Activated naive CD8-positive, alpha-beta T cell treated with anti-CD3 and anti-CD28 coated beads, Interleukin-2, amount 10 ng/mL, durations not matched to agents 7 days and 5 days (primary cell): Measurements from ENCODE around the gene FMO3. TPM values are rescaled to one million over a fixed set of nuclear protein-coding genes. Genes with fewer than 3 reads are reported as not detected.

Experiments used
- ATAC-seq: fragments of 150-1000 bp; cut with Tn5 transposase; one replicate; pipeline ENCODE4 v1.10.0; 2021; ENCODE audit warnings: low read depth, moderate library complexity
- POLR2A ChIA-PET: fragments of 350-600 bp; sonication (Branson Sonifier 250); formaldehyde crosslinking; loops from one replicate; lab custom pipeline; 2021; ENCODE audit warnings: antibody characterized with exemption; lab: Charles Lee
- DNase-seq: peaks from one replicate; pipeline ENCODE4 v3.0.0; 2021
- H3K27ac Mint-ChIP-seq: one replicate; pipeline ENCODE4 v1.8.0; 2022; ENCODE audit warnings: mild to moderate bottlenecking, mixed read lengths
- H3K27me3 Mint-ChIP-seq: one replicate; pipeline ENCODE4 v1.8.0; 2022; ENCODE audit warnings: mild to moderate bottlenecking, moderate library complexity, mixed read lengths
- H3K36me3 Mint-ChIP-seq: one replicate; pipeline ENCODE4 v1.8.0; 2021; ENCODE audit warnings: mild to moderate bottlenecking, mixed read lengths
- H3K4me1 Mint-ChIP-seq: one replicate; pipeline ENCODE4 v1.8.0; 2021; ENCODE audit warnings: mixed read lengths
- H3K4me3 Mint-ChIP-seq: one replicate; pipeline ENCODE4 v1.8.0; 2022; ENCODE audit warnings: mild to moderate bottlenecking, moderate library complexity, mixed read lengths
- H3K9me3 Mint-ChIP-seq: one replicate; pipeline ENCODE4 v1.8.0; 2021; ENCODE audit warnings: mixed read lengths
- total RNA-seq, 2 experiments: library from RNA; stranded (reverse); gene quantifications; one replicate each; pipeline ENCODE4 v1.2.3, GENCODE V29; 2021

FMO3 gene
- not detected for total RNA-seq

DNA sequence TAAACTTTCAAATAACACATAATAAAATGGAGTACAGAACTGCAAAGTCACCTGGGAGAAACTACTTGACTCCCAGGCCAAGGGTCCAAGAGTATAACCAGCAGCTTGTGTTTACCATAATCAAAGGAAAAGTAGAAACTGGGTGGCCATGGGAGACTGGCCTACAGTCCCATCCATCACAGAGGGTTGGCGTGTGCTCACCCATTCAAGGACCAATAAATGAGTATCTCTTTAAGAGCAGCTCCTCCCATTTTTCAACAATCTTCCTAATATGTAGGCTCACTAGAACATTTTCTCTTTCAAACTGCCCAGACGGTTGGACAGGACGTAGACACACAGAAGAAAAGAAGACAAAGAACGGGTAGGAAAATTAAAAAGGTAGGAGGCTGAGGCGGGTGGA, at the start of gene FMO3:
Gene FMO3 (plus strand): TSS at position 302 of the 400 bp plus-strand sequence. CDS start 1,754 bp downstream, outside the sequence.
- no peaks in the 10 kb centered on the region for H3K4me1 Mint-ChIP-seq
- H3K36me3 Mint-ChIP-seq, result no peaks in the 10 kb centered on the region
- H3K4me3 Mint-ChIP-seq, result no peak within 1 kb of the TSS

DNA sequence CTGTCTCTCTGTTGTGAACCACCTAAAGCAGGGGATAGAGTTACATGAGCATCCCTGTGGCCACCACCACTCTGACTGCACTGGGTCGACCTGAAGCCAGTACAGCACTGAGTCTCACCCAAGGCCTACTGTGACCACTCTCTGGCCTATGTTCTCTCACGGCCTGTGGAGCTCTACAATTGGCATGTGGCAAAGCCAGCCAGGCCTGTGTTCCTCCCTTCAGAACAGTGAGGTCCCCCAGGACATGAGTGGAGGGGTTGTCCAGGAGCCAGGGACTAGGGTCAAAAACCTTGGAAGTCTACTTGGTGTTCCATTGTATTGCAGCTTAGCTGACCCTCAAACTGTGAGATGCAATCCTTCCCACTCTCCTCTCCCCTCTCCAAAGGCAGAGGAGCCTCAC, 42.7 kb upstream of the FMO3 start:
- POLR2A ChIA-PET, result no interaction called here
- Mint-ChIP-seq H3K36me3 (peaks cover 2% of the 10 kb centered on the region), H3K27ac (no peak overlapping the region), H3K9me3 (peaks cover 14% of the 10 kb centered on the region), H3K27me3 (no peaks in the 10 kb centered on the region), H3K4me1 (no peaks in the 10 kb centered on the region), H3K4me3 (no peak overlapping the region)
- DNase-seq (no peak), ATAC-seq (no peak)

More for the DNA sequence above, at the start of gene FMO3:
- H3K9me3 Mint-ChIP-seq, result no peaks in the 10 kb centered on the region
- no peak for DNase-seq
- POLR2A ChIA-PET, result no interaction called here
- H3K27me3 Mint-ChIP-seq, result peaks cover 2% of the 10 kb centered on the region
- no peak for ATAC-seq
- H3K27ac Mint-ChIP-seq, result no peak within 1 kb of the TSS

- Mint-ChIP-seq H3K27me3 (no peaks in the 10 kb centered on the region), H3K36me3 (no peaks in the 10 kb centered on the region), H3K9me3 (peaks cover 5% of the 10 kb centered on the region), H3K27ac (no peak overlapping the region), H3K4me1 (no peaks in the 10 kb centered on the region), H3K4me3 (no peak overlapping the region)
- POLR2A ChIA-PET, result no interaction called here
- DNase-seq (no peak), ATAC-seq (no peak)
These were observed 37.7 kb upstream of the FMO3 start for GRCh38 chr1:171052977-171053376.

GRCh38 chr1:171055966-171056643, 34.6 kb upstream of the FMO3 start:
- no peak overlapping the region for H3K27ac Mint-ChIP-seq
- no peak overlapping the region for H3K4me3 Mint-ChIP-seq
- no peaks in the 10 kb centered on the region for H3K27me3 Mint-ChIP-seq
- ATAC-seq (no peak), DNase-seq (no peak)
- POLR2A ChIA-PET, result no interaction called here
- H3K4me1 Mint-ChIP-seq, result no peaks in the 10 kb centered on the region
- H3K36me3 Mint-ChIP-seq, result no peaks in the 10 kb centered on the region
- peaks cover 1% of the 10 kb centered on the region for H3K9me3 Mint-ChIP-seq

DNA sequence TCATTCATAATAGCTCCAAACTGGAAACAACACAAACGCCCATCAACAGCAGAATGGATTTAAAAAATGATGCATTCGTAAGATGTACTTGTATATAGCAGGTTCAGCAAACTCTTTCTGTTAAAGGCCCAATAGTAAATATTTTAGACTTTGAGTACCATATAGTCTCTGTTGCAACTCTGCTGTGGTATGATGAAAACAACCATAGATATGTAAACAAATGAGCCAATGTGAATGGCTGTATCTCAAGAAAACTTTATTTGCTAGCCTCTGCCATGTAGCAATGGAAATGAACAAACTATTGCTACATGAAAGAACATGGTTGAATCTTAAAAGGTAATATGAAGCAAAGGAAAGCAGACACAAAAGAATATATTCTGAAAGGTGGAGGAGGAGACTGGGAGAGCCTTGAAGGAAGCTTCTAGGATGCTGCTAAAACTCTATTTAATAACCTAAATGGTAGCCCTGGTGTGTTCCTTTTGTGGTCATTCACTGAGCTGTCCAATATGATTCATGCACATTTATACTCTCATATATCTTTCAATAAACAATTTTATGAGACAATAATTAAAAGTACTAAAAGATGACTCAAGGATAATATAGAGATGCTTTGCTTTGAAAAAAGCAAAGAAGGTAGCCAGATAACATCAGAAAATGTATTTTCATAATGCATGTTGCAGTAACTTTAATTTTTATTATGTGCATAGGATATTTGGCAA, 29.1 kb upstream of the FMO3 start:
- Mint-ChIP-seq H3K36me3 (no peaks in the 10 kb centered on the region), H3K4me1 (no peaks in the 10 kb centered on the region), H3K4me3 (no peak overlapping the region), H3K27ac (no peak overlapping the region), H3K27me3 (no peaks in the 10 kb centered on the region), H3K9me3 (no peaks in the 10 kb centered on the region)
- DNase-seq (no peak), ATAC-seq (no peak)
- POLR2A ChIA-PET, result no interaction called here

GRCh38 chr1:171062902-171063301, 27.8 kb upstream of the FMO3 start:
- Mint-ChIP-seq H3K4me1 (no peaks in the 10 kb centered on the region), H3K36me3 (no peaks in the 10 kb centered on the region), H3K9me3 (no peaks in the 10 kb centered on the region), H3K27ac (no peak overlapping the region), H3K4me3 (no peak overlapping the region), H3K27me3 (no peaks in the 10 kb centered on the region)
- no peak for ATAC-seq
- DNase-seq, result no peak
- POLR2A ChIA-PET, result no interaction called here

DNA sequence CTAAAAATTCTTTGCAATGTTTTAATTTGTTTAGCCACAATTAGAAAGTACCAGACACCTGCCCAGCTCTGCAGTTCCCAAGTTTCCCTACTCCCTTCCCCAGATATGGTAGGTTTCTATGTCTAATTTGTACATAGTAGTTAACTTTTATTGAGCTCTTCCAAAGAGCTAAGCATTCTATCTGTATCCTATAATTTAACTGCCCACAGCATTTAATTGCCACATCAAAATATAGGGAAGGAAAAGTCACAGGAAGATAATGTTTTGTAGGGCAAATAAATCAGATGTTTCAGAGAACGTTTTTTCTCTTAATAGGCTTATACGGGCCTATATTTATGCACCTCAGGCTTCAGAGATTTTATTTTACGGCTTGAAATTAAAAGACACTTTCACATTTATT, 15.7 kb upstream of the FMO3 start:
- H3K4me1 Mint-ChIP-seq, result no peaks in the 10 kb centered on the region
- no peaks in the 10 kb centered on the region for H3K36me3 Mint-ChIP-seq
- ATAC-seq, result no peak
- H3K4me3 Mint-ChIP-seq, result no peak overlapping the region
- POLR2A ChIA-PET, result no interaction called here
- H3K27me3 Mint-ChIP-seq, result peaks cover 2% of the 10 kb centered on the region
- H3K9me3 Mint-ChIP-seq, result no peaks in the 10 kb centered on the region
- no peak for DNase-seq
- H3K27ac Mint-ChIP-seq, result no peak overlapping the region

GRCh38 chr1:171081314-171081753, 9.4 kb upstream of the FMO3 start:
- Mint-ChIP-seq H3K4me3 (no peak overlapping the region), H3K27ac (no peak overlapping the region), H3K4me1 (no peaks in the 10 kb centered on the region), H3K9me3 (no peaks in the 10 kb centered on the region), H3K27me3 (peaks cover 2% of the 10 kb centered on the region), H3K36me3 (no peaks in the 10 kb centered on the region)
- DNase-seq, result no peak
- no peak for ATAC-seq
- POLR2A ChIA-PET, result no interaction called here

DNA sequence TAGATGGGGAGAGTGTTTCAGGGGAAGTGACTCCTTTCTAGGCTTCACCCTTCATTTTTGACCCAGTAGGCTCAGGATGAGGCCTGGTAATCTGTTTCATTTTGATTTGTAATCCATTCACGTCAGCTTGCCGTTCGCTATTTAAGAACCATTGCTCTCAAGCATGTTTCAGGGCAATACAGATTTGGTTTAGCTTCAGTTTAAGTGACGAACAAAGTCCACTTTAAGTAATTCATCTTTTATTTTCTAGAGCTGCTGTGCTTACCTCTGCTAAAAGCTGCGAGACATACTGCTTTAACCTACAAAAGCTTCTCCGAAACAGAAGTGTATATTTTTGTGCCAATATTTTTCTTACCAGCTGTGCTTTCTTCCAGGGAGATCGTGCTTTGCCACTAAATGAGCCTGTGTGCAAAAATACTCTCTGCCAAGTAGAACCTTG, 8.9 kb upstream of the FMO3 start:
- H3K27ac Mint-ChIP-seq, result no peak overlapping the region
- H3K9me3 Mint-ChIP-seq, result no peaks in the 10 kb centered on the region
- DNase-seq, result no peak
- POLR2A ChIA-PET, result no interaction called here
- H3K4me3 Mint-ChIP-seq, result no peak overlapping the region
- H3K36me3 Mint-ChIP-seq, result no peaks in the 10 kb centered on the region
- H3K4me1 Mint-ChIP-seq, result no peaks in the 10 kb centered on the region
- peaks cover 2% of the 10 kb centered on the region for H3K27me3 Mint-ChIP-seq
- no peak for ATAC-seq

GRCh38 chr1:171082606-171083005, 8.1 kb upstream of the FMO3 start:
- DNase-seq, result no peak
- Mint-ChIP-seq H3K4me1 (no peaks in the 10 kb centered on the region), H3K36me3 (no peaks in the 10 kb centered on the region), H3K27ac (no peak overlapping the region), H3K9me3 (no peaks in the 10 kb centered on the region), H3K4me3 (no peak overlapping the region), H3K27me3 (peaks cover 2% of the 10 kb centered on the region)
- POLR2A ChIA-PET, result no interaction called here
- no peak for ATAC-seq

DNA sequence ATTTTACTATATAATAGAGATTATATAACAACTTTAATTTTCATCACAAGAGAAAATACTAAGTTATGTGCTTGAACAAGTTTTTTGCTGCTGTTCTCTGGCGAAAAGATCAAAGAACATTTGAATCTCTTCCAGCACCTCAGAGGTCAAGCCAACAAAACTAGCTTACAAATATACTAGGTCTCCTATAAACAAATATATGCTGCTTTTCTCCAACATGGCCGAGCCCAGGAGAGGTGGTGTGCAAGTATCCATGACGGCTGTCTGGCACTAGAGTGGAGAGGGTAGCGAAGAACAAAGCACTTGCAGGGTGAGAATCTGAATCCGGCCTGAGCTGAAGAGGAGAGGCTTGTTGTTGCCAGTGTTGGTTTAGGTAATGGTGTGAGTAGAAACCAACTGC, 7.5 kb upstream of the FMO3 start:
- no peaks in the 10 kb centered on the region for H3K36me3 Mint-ChIP-seq
- DNase-seq (no peak), ATAC-seq (no peak)
- no peaks in the 10 kb centered on the region for H3K9me3 Mint-ChIP-seq
- no peak overlapping the region for H3K27ac Mint-ChIP-seq
- peaks cover 2% of the 10 kb centered on the region for H3K27me3 Mint-ChIP-seq
- no peak overlapping the region for H3K4me3 Mint-ChIP-seq
- POLR2A ChIA-PET, result no interaction called here
- H3K4me1 Mint-ChIP-seq, result no peaks in the 10 kb centered on the region

DNA sequence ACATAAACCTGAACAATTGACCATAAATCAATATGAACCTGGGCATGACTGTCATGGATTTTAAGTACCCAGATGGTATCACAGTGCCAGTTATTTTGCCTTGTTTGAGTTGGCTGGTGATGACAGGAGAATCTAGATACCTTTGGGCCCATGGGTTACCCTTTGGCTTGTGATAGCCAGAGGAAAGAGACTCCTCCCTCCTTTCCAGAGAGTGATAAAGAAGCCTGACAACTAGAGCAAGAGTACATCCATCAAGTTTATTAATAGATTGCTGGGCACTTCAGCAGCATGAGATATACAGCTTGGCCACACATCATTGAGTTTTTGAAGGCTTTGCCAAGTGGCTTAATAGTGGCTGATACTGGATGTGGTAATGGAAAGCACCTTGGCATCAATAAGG, 6.6 kb upstream of the FMO3 start:
- ATAC-seq, result no peak
- Mint-ChIP-seq H3K4me3 (no peak overlapping the region), H3K36me3 (no peaks in the 10 kb centered on the region), H3K4me1 (no peaks in the 10 kb centered on the region), H3K9me3 (no peaks in the 10 kb centered on the region), H3K27ac (no peak overlapping the region), H3K27me3 (no peaks in the 10 kb centered on the region)
- no peak for DNase-seq
- POLR2A ChIA-PET, result no interaction called here

- no peak for DNase-seq
- Mint-ChIP-seq H3K36me3 (no peaks in the 10 kb centered on the region), H3K27ac (no peak overlapping the region), H3K4me3 (no peak overlapping the region), H3K27me3 (peaks cover 2% of the 10 kb centered on the region), H3K4me1 (no peaks in the 10 kb centered on the region), H3K9me3 (no peaks in the 10 kb centered on the region)
- POLR2A ChIA-PET, result no interaction called here
- no peak for ATAC-seq
These were observed 5.8 kb upstream of the FMO3 start for GRCh38 chr1:171084870-171085269.

GRCh38 chr1:171087896-171088295, 2.8 kb upstream of the FMO3 start:
- no peaks in the 10 kb centered on the region for H3K36me3 Mint-ChIP-seq
- H3K4me1 Mint-ChIP-seq, result no peaks in the 10 kb centered on the region
- no peaks in the 10 kb centered on the region for H3K9me3 Mint-ChIP-seq
- peaks cover 2% of the 10 kb centered on the region for H3K27me3 Mint-ChIP-seq
- H3K4me3 Mint-ChIP-seq, result no peak overlapping the region
- no peak for DNase-seq
- no peak for ATAC-seq
- POLR2A ChIA-PET, result no interaction called here
- H3K27ac Mint-ChIP-seq, result no peak overlapping the region
